NB4 (cell line): ENCODE results near the gene CD14.

Source experiments
- DNase-seq: peaks from one replicate; pipeline ENCODE4 v3.0.0; 2010; ENCODE audit warnings: low read depth
- H3K4me3 ChIP-seq: one replicate; pipeline ENCODE4 v1.5.1; 2011; ENCODE audit warnings: mild to moderate bottlenecking, low read depth, low read length, moderate library complexity
- CTCF ChIP-seq: IDR thresholded peaks from one replicate; pipeline ENCODE4 v1.5.1; 2012; ENCODE audit warnings: low read depth, low read length
- MAX ChIP-seq: IDR thresholded peaks from 2 replicates; pipeline ENCODE4 v1.6.1; 2011; ENCODE audit warnings: low read depth, low read length
- MYC ChIP-seq: IDR thresholded peaks from 2 replicates; pipeline ENCODE4 v1.6.1; 2011; ENCODE audit warnings: low read depth, low read length
- POLR2A ChIP-seq: IDR thresholded peaks from 2 replicates; pipeline ENCODE4 v1.6.1; 2011; ENCODE audit warnings: mild to moderate bottlenecking; ENCODE audit not compliant: insufficient read length; ENCODE audit errors: extremely low read depth

The CD14 gene

GRCh38 chr5:140633021-140633471, at the start of gene CD14:
Gene CD14, minus strand, starts transcription at chr5:140633175. Its CDS starts 104 bp downstream, at chr5:140633071.
- DNase-seq: no peak
- TF ChIP-seq MYC (no peak), MAX (no peak), POLR2A (no peak), CTCF (no peak)
- H3K4me3 ChIP-seq: no peak within 1 kb of the TSS

- DNase-seq: no peak
- TF ChIP-seq POLR2A: no peak
- no peak for TF ChIP-seq CTCF
- no peak for TF ChIP-seq MYC
- TF ChIP-seq MAX: no peak
- H3K4me3 ChIP-seq: no peak overlapping the region
Observed at GRCh38 chr5:140678993-140679392, 46.0 kb upstream of the CD14 start.

GRCh38 chr5:140677947-140678346, 45.0 kb upstream of the CD14 start:
- DNase-seq: no peak
- no peak for TF ChIP-seq CTCF
- TF ChIP-seq MAX: no peak
- no peak for TF ChIP-seq POLR2A
- TF ChIP-seq MYC: no peak
- H3K4me3 ChIP-seq: no peak overlapping the region

- no peak overlapping the region for H3K4me3 ChIP-seq
- no peak for TF ChIP-seq CTCF
- no peak for TF ChIP-seq MAX
- TF ChIP-seq POLR2A: no peak
- TF ChIP-seq MYC: no peak
- no peak for DNase-seq
Observed at GRCh38 chr5:140674629-140675028, 41.7 kb upstream of the CD14 start.

- no peak overlapping the region for H3K4me3 ChIP-seq
- DNase-seq: no peak
Observed at GRCh38 chr5:140674211-140674610, 41.2 kb upstream of the CD14 start.

More at GRCh38 chr5:140674211-140674610, 41.2 kb upstream of the CD14 start:
- no peak for TF ChIP-seq CTCF
- no peak for TF ChIP-seq POLR2A
- TF ChIP-seq MYC: no peak
- TF ChIP-seq MAX: no peak
